HG02938 (cell line): Measurements from ENCODE around the gene RPS6KA3.
"Not testable (repeated sequence)": the region's sequence is repeated elsewhere in the genome, so short reads cannot be mapped to it uniquely, and the experiment has no call there.

ENCODE experiments used
- ATAC-seq: cut with Tn5 transposase; IDR thresholded peaks from one replicate; pipeline ENCODE4 v1.9.1; 2021; ENCODE audit warnings: mild to moderate bottlenecking, moderate library complexity; ENCODE audit not compliant: unreplicated experiment

Gene RPS6KA3

DNA sequence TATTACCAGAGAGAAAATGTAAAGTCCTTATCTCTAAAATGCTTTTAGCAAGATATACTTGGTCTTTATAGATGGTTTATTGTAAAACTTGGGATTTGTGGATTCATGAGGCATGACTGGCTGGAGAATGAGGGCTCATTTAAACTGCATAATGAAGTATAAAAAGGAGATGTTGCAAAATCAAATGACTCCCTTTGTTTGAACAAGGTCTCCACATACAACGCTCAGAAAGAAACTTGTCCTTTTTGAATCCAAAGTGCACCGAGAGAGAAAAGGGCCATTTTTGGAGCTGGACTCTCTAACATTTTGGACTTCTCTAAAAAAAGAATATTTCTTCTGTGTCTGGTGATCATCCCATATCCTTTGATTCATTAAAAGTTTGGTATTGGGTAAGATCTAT, 117.4 kb downstream of the RPS6KA3 start:
- ATAC-seq = no peak

DNA sequence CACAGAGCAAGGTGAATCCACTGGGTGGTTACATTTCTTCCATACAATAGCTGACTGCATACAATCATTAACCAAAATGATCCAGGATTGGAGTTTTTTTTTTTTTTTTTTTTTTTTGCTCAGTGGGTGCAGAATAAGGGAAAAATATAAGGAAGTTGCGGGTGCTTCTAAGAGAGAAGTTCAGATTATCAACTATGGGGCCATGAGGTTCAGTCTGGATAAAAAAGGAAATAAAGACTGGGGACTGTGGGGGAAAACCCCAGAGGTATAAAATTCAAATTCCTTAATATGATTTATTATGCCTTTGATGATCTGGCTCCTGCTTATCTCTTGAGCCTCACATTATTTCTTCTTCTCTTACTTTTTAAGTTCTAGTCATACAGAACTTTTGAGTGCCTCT, 119.1 kb downstream of the RPS6KA3 start:
- ATAC-seq = no peak

DNA sequence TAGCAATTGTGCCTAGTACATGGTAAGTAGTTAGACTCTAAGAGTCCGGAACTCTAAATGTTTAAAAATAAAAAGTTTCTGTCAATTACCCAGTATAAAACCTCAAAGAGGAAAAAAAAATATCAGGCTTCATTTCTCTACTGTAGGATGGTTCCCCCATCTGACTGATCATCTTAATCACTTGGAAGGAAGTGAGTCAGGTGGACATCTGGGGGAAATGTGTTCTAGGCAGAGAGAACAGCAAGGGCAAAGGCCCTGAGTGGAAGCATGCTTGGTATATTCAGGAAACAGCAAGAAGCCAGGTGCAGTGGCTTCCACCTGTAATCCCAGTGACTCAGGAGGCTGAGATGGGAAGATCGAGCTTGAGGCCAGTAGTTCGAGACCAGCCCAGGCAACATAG, 122.2 kb downstream of the RPS6KA3 start:
- ATAC-seq = no peak

DNA sequence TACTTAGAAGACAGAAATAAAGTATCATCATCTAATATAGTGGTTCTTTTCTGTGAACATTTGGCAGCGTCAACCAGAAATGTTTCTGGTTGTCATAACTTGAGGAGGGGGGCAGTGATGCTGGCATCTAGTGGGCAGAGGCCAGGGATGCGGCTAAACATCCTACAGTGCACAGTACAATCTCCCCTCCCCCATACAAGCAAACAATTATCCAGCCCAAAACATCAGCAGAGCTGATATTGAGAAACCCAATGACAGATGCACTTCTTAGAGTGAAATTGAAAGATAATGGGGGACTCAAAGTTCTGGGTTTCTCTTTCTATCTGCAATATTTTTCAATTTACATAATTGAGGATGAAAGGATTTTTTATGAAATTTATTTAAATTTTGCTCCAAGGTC, 123.1 kb downstream of the RPS6KA3 start:
- ATAC-seq = no peak

DNA sequence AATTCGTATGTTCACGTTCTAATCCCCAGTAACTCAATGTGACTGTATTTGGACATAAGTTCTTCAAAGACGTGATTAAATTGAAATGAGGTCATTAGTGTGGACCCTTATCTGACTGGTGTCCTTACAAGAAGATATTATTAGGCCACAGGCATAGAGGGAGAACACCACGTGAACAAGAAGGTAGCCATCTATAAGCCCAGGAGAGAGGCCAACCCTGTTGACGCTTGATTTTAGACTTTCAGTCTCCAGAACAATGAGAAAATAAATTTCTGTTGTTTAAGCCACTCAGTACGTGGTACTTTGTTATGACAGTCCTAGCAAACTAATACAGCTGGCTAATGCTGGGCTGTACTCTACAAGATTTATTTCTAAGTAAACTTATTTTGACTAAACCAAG, 123.6 kb downstream of the RPS6KA3 start:
- no peak for ATAC-seq

DNA sequence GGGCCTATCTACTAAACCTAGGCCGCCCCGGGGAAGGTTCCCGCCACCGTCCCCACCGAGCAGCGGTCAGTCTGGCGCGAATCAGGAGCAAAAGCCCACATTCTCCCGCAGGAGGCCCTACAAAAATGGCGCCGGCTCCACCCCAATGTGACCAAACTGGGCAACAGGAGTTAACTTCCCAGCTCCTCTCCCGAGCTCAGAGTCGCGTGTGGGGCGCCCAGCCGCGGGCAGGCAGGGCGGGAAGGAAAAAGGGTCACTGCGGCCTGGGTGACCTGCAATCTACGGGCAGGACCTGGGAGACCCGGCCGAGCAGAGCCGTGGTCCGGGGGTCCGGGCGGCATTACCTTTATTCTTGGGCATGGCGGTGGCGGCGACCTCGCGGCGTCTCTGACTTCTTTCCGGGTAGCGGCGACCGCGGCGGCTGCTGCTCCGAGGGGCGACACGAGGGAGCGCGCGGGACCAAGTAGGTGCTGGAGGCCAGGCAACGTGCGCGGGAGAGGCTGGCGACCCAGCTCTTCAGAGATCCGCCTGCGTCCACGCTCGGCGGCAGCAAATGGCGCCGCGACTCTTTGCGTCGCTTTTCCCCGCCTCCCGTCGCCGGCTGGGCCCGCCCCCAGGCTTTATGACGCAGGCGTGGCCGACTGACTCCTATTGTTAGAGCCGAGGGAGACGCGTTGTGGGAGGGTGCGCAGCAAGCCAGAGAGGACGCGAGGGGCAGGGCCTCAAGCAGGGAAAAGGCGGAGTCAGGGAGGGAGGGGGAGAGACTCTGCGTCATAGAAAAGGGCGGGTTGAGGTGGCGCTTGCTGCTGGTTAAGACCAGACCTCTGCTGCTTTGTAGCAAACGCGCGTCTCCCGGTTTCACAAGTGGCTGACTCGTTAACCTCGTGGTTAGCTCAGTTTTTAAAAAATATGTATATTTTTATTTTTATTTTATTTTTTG, 125.2 kb downstream of the RPS6KA3 start, which contains the start of gene EIF1AX:
Gene EIF1AX (minus strand): TSS at position 558 of the 940 bp plus-strand sequence. CDS start 198 bp downstream, at position 360.
- ATAC-seq = peak; percentile 98

GRCh38 chrX:20140420-20140819, 126.3 kb downstream of the RPS6KA3 start:
- no peak for ATAC-seq

GRCh38 chrX:20139966-20140365, 126.7 kb downstream of the RPS6KA3 start:
- no peak for ATAC-seq

DNA sequence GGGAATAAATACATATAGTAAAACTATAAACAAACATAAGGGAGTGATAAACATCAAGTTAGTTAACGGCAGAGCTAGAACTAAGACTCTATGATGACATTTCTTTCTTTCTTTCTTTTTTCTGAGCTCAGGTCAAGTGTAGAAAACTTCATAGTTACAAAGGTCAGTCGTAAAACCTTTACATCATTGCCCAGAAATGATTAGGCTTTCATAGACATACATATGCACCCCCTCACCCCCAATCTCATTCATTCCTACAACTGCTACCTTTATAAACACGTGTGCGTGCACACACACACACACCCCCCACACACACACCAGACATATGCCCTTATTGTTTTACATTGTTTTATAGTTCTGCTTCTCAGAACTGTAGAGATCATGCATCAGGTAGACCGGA, 130.8 kb downstream of the RPS6KA3 start:
- no peak for ATAC-seq

DNA sequence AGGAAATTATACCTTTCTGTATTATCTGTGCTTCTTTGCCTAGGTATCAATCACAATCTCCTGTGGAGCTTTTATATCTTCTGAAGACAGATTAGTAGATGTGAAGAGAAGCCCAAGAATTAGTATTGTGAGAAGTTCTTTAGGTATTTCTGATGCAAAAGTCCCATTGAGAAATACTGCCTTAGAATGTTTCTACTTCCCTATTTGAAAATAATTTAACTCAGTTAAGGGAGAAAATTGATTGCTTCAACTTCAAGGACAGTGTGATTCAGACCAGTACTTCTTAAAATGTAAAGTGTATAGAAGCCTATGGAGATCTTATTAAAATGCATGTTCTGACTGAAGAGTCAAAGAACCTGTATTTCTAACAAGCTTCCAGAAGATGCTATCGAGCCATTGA, 134.0 kb downstream of the RPS6KA3 start:
- ATAC-seq = no peak

- no peak for ATAC-seq
These were observed 136.4 kb downstream of the RPS6KA3 start for GRCh38 chrX:20130357-20130756.

GRCh38 chrX:20129547-20129946, 137.2 kb downstream of the RPS6KA3 start:
- no peak for ATAC-seq

GRCh38 chrX:20128670-20129069, 138.0 kb downstream of the RPS6KA3 start:
- ATAC-seq = no peak

DNA sequence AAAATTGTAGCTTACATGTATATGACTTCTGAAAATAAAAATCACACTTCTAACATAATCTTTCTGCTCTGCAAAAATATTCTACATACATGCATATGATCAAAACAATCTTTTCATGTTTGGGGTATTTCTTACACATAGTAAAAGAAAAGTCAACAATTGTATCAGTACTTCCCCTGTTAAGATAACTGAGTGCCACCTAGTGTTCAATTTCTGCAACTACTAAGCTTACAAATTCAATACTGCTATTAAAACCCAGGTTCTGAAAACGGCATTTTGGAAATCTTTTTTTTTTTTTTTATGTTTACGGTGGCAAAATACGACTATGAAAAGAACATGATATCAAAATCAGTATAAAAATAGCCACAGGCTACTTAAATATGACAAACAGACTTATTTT, 139.3 kb downstream of the RPS6KA3 start:
- ATAC-seq = not testable (repeated sequence)

DNA sequence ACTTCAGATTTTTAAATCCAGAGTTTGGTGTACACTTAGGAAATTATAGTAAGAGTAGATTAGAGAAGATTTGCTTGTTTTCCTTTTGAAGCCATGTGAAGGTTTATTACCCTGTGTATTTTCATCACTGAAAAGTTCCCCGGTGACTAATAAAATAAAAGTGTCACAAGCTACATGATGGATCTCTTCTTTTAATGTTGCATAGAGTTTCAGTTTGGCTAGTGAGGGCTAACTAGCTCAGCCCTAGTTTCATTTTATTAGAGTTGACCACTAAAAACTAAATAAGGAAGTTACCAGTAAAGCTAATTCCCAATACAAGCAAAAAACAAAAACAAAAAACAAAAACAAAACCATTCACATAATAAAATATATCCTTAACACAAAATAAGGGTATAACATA, 139.9 kb downstream of the RPS6KA3 start:
- not testable (repeated sequence) for ATAC-seq

DNA sequence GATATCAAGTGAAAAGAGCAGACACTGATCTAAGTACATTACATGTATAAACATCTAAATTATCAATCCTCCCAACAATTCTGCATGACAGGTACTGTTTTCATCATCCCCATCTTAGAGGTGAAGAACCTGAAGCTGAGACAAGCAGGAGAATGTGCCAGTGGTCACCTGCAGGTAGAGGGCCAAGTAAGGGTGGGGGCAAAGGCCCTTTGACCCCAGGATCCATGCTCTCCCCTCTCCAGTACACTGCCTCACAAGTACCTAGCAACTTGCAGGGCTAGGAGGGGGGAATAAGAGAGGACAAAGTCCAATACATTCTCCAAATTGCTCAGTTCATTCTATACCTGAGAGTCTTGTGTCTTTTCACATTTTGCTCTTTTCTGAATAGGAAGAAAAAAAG, 141.7 kb downstream of the RPS6KA3 start:
- ATAC-seq = no peak

- ATAC-seq = no peak
These were observed 148.5 kb downstream of the RPS6KA3 start for GRCh38 chrX:20118065-20118824.

DNA sequence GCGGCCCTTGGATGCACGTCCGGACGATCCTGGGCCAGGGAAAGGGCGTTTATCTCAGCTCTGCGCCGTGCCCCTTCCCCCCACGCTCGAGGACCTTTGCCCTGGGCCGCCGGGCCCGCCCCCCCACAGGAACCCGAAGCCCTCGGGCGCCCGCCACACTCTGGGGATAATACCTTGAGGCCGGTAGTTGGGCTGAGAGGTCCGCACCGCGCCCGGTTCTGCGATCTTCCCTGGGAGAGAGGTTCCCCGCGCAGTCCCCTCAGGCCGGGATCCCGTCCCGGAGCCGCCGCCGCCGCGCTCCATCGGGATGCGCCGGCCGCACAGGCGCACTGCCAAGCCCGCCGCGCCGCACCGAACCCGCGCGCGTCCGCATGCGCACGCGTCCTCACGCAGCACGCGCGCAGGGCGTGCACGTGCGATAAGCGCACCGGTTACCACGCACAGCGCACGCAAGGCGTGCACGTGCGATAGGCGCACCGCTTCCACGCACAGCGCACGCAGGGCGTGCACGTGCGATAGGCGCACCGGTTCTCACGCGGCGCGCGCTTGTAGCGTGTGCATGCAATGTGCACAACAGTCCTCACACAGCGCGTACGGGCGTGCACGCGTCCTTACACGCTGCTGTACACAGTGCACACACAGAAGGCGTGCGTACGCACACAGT, 150.0 kb downstream of the RPS6KA3 start, which contains the start of gene MAP7D2:
Gene MAP7D2 (minus strand): TSS at position 331 of the 664 bp plus-strand sequence. CDS start 28 bp downstream, at position 303.
- no peak for ATAC-seq

DNA sequence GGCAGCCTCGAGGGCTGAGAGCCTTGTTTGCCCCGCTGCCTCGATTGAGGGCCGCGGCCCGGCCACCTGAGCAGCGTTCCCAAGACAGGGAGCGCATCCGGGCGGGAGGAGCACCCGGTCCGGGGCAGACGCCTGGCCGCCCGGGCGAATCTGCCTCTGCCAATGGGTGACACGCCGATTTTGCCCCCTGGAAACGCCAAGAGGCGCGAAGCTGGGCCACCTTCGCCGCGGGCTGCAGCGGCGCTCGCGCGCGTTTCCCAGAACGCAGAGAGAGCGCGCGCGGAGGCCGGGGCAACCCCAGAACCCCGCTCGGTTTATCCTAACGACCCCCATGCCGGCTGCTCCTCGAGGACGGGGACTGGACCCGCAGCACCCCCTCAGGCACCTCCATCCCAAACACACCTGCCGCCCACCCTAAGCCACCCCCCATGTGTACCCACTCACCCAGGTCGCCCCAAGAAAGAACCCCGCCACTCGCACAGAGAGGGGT, 150.6 kb downstream of the RPS6KA3 start:
- ATAC-seq = no peak

DNA sequence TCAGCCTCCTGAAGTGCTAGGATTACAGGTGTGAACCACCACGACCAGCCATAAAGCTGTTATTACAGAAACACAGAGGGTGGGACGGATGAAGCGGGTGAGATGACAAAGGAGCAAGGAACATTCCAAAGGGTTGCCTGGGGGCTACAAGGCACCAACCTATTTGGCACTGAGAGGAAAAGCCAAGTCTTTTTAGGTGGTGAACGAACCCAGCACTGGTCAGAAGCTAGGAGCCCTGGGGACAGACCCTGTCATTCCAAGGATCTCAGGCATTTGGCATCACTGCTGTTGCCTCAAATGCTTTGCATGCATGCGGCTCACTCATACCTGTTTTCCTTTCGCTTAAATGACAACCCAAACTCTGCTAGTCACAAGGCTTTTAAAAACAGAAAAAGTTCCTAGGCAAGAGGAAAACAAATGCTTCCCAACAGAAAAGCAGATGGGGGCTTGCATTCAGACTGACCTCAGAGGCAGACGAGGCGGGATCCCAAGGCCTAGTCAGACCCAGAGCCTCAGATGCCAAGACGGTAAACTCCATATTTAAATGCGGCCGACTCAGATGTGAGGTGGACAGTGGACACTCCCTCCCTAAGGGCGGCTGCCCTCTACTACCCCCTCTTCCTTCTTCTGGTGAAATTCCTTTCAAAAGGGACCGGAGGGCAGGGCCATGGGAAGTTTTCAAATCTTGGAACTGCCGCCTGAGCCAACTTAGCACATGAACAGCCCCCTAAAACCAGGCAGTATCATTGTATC, 154.5 kb downstream of the RPS6KA3 start:
- no peak for ATAC-seq
